Measurements from ENCODE around the gene AURKA. TPM values are rescaled to one million over a fixed set of nuclear protein-coding genes. Genes with fewer than 3 reads are reported as not detected.

The AURKA gene
- total RNA-seq, 1 experiment from 2014 or later = 139 TPM

DNA sequence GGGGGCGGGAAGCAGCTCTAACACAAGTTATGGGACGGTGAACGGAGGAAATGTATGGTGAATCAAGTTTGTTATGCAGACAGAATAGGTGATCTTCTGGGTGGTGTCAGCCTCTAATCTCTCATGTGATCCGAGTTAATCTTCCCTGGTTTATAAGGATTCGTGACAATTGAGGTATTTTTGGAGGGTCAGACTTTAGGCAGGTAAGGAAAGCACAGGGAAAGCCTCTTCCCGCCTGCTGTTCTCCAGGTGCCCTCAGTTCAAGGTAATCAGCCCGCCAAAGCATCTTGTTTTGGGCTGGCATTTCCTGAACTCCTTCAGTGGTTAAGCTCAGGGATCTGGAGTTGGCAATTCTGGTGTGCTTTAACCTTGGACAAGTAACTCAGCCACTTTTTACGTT is 1.6 kb upstream of the AURKA start:
- peak overlapping the region; percentile 96 for H3K4me2 ChIP-seq (ENCODE audit: low read length)
- no peak for ATAC-seq
- CTCF ChIA-PET = no interaction called here

GRCh38 chr20:56392881-56393482 is 967 bp upstream of the AURKA start:
- peak overlapping the region; percentile 87 for H3K4me3 ChIP-seq (ENCODE audit: low read length)
- ATAC-seq (peak; percentile 1; the same call in 1 of the 2 replicates), DNase-seq (peak; percentile 19)
- TF ChIP-seq EZH2phosphoT487 (IDR thresholded peaks at IDR 0.05; ENCODE audit: borderline replicate concordance, low read length) = no peak
- ChIA-PET POLR2A (ENCODE audit: unreplicated experiment) (interaction anchor here (0.7 to 1.5 kb wide), 2 partner anchors 33 to 34 kb away, joined by 3 to 6 read pairs; partner anchors contain the start of gene FAM210B), CTCF (no interaction called here)
- H3K4me2 ChIP-seq (ENCODE audit: low read length) = peak overlapping the region; percentile 96
- H3K27ac ChIP-seq (ENCODE audit: low read length) = peak overlapping the region; percentile 81
- H3K9me2 ChIP-seq (replicated peaks; ENCODE audit: low read length) = no peaks in the 10 kb centered on the region
- peak overlapping the region; percentile 89 for H2AFZ ChIP-seq (ENCODE audit: low read length)
- peaks cover 83% of the 10 kb centered on the region for H3K79me2 ChIP-seq (ENCODE audit: low read length)
- intact Hi-C loops (cut with micrococcal nuclease) = loop anchor here (1.0 kb wide), 1 partner anchor 35 kb away; the partner anchor contains the start of gene FAM210B
- H3K9me3 ChIP-seq (ENCODE audit: low read length) = no peaks in the 10 kb centered on the region
- no peaks in the 10 kb centered on the region for H4K20me1 ChIP-seq (ENCODE audit: low read length)
- H3F3A ChIP-seq (ENCODE audit: low read length, unreplicated experiment) = no peaks in the 10 kb centered on the region
- peaks cover 24% of the 10 kb centered on the region for H3K4me1 ChIP-seq (ENCODE audit: insufficient read depth, low read length)
- no TSS peak for BruUV-seq (replicated peaks)
- H3K36me3 ChIP-seq (ENCODE audit: low read depth, low read length) = peaks cover 51% of the 10 kb centered on the region
- peak overlapping the region; percentile 96 for H3K9ac ChIP-seq (ENCODE audit: low read length)
- no peaks in the 10 kb centered on the region for H3K27me3 ChIP-seq (ENCODE audit: low read length)

More for the DNA sequence above, 1.6 kb upstream of the AURKA start:
- no peak overlapping the region for H3K27ac ChIP-seq (ENCODE audit: low read length)
- BruUV-seq (replicated peaks) = no TSS peak
- no peaks in the 10 kb centered on the region for H3F3A ChIP-seq (ENCODE audit: low read length, unreplicated experiment)
- intact Hi-C loops (cut with micrococcal nuclease) = no loop called here
- no peaks in the 10 kb centered on the region for H3K9me3 ChIP-seq (ENCODE audit: low read length)
- no peaks in the 10 kb centered on the region for H4K20me1 ChIP-seq (ENCODE audit: low read length)
- peaks cover 53% of the 10 kb centered on the region for H3K36me3 ChIP-seq (ENCODE audit: low read depth, low read length)
- H2AFZ ChIP-seq (ENCODE audit: low read length) = no peak overlapping the region
- POLR2A ChIA-PET (ENCODE audit: unreplicated experiment) = interaction anchor here (0.7 kb wide), 1 partner anchor 34 kb away, joined by 3 read pairs; no protein-coding TSS in a partner anchor
- H3K79me2 ChIP-seq (ENCODE audit: low read length) = peaks cover 76% of the 10 kb centered on the region
- peaks cover 24% of the 10 kb centered on the region for H3K4me1 ChIP-seq (ENCODE audit: insufficient read depth, low read length)
- no peak for TF ChIP-seq EZH2phosphoT487 (IDR thresholded peaks at IDR 0.05; ENCODE audit: borderline replicate concordance, low read length)
- TF ChIP-seq EZH2 (IDR thresholded peaks at IDR 0.05; ENCODE audit: low read length, unreplicated experiment) = no peak
- TF ChIP-seq, protein P1, sequence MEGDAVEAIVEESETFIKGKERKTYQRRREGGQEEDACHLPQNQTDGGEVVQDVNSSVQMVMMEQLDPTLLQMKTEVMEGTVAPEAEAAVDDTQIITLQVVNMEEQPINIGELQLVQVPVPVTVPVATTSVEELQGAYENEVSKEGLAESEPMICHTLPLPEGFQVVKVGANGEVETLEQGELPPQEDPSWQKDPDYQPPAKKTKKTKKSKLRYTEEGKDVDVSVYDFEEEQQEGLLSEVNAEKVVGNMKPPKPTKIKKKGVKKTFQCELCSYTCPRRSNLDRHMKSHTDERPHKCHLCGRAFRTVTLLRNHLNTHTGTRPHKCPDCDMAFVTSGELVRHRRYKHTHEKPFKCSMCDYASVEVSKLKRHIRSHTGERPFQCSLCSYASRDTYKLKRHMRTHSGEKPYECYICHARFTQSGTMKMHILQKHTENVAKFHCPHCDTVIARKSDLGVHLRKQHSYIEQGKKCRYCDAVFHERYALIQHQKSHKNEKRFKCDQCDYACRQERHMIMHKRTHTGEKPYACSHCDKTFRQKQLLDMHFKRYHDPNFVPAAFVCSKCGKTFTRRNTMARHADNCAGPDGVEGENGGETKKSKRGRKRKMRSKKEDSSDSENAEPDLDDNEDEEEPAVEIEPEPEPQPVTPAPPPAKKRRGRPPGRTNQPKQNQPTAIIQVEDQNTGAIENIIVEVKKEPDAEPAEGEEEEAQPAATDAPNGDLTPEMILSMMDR (conservative IDR thresholded peaks at IDR 0.05; ENCODE audit: low read depth, low read length) = no peak
- peak overlapping the region; percentile 96 for H3K9ac ChIP-seq (ENCODE audit: low read length)
- H3K9me2 ChIP-seq (replicated peaks; ENCODE audit: low read length) = no peaks in the 10 kb centered on the region
- no peak for DNase-seq
- H3K27me3 ChIP-seq (ENCODE audit: low read length) = no peaks in the 10 kb centered on the region
- H3K4me3 ChIP-seq (ENCODE audit: low read length) = peak overlapping the region; percentile 87

- Histone ChIP-seq H2AFZ (ENCODE audit: low read length) (peak overlapping the region; percentile 89), H3K79me2 (ENCODE audit: low read length) (peaks cover 92% of the 10 kb centered on the region), H3K27me3 (ENCODE audit: low read length) (no peaks in the 10 kb centered on the region), H3F3A (ENCODE audit: low read length, unreplicated experiment) (no peaks in the 10 kb centered on the region), H3K9me3 (ENCODE audit: low read length) (no peaks in the 10 kb centered on the region), H3K27ac (ENCODE audit: low read length) (peak overlapping the region; percentile 81), H3K9me2 (replicated peaks; ENCODE audit: low read length) (no peaks in the 10 kb centered on the region), H3K9ac (ENCODE audit: low read length) (peak overlapping the region; percentile 96), H3K4me3 (ENCODE audit: low read length) (peak overlapping the region; percentile 87), H4K20me1 (ENCODE audit: low read length) (no peaks in the 10 kb centered on the region), H3K36me3 (ENCODE audit: low read depth, low read length) (peaks cover 48% of the 10 kb centered on the region), H3K4me1 (ENCODE audit: insufficient read depth, low read length) (peaks cover 24% of the 10 kb centered on the region), H3K4me2 (ENCODE audit: low read length) (peak overlapping the region; percentile 90)
- ChIA-PET CTCF (interaction anchor here (0.8 kb wide), 1 partner anchor 31 kb away, joined by 3 read pairs; no protein-coding TSS in a partner anchor), POLR2A (ENCODE audit: unreplicated experiment) (interaction anchor here (1.5 kb wide), 1 partner anchor 33 kb away, joined by 6 read pairs; the partner anchor contains the start of gene FAM210B)
- no peak for DNase-seq
- intact Hi-C loops (cut with micrococcal nuclease) = loop anchor here (1.0 kb wide), 1 partner anchor 33 kb away; the partner anchor contains the start of gene FAM210B
- BruUV-seq (replicated peaks) = no TSS peak
- ATAC-seq = peak; percentile 57
- TF ChIP-seq, protein P1 (conservative IDR thresholded peaks at IDR 0.05; ENCODE audit: low read depth, low read length) = no peak
These were observed 351 bp downstream of the AURKA start for GRCh38 chr20:56391596-56392131.
